ENCODE data around the gene STK16.

DNA sequence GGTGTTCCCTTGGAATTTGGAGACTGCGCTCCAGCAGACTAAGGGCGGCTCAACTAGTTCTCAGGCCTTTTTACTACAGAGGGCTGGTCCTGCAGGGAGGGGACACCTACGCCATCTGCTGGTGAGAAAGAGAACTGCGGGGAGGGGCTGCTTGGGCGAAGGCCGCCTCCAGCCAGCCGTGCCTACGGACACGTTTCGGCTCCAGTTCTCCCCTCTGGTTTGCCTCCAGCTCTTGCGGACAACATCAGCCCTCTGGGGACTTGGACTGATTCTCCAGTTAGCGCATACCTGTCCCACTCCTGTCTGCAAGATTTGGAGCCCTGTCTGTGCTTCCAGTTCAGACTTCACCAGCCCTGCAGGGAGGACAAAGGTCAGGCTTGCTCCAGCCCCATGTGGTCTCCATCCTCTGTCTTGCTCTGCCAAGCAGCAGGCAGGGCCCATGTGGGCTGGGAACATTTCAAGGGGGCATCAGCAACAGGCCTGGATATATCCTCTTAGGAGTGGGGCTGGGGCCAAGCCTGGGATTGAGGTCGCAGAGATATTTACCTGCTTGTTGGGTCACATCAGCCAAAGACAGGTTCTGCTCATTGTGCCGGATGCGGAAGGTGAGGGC lies 53.6 kb downstream of the STK16 start:
- TF ChIP-seq POLR2A (IDR thresholded peaks at IDR 0.05): no peak
- TF ChIP-seq, protein P1, sequence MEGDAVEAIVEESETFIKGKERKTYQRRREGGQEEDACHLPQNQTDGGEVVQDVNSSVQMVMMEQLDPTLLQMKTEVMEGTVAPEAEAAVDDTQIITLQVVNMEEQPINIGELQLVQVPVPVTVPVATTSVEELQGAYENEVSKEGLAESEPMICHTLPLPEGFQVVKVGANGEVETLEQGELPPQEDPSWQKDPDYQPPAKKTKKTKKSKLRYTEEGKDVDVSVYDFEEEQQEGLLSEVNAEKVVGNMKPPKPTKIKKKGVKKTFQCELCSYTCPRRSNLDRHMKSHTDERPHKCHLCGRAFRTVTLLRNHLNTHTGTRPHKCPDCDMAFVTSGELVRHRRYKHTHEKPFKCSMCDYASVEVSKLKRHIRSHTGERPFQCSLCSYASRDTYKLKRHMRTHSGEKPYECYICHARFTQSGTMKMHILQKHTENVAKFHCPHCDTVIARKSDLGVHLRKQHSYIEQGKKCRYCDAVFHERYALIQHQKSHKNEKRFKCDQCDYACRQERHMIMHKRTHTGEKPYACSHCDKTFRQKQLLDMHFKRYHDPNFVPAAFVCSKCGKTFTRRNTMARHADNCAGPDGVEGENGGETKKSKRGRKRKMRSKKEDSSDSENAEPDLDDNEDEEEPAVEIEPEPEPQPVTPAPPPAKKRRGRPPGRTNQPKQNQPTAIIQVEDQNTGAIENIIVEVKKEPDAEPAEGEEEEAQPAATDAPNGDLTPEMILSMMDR (IDR thresholded peaks at IDR 0.05): peak; percentile 96 to 100 (median 100)

Data from transverse colon (tissue), 3 donors.